SK-N-SH (cell line): ENCODE measurements around the gene SAMD8. TPM values are rescaled to one million over a fixed set of nuclear protein-coding genes. Genes with fewer than 3 reads are reported as not detected.
"Not testable (repeated sequence)": the region's sequence is repeated elsewhere in the genome, so short reads cannot be mapped to it uniquely, and the experiment has no call there.

ENCODE experiments used
- CTCF ChIA-PET: fragments of 300-600, 350-600 bp; formaldehyde crosslinking; extraction: SDS; loops from one replicate; lab custom pipeline; 2021; lab: Yijun Ruan, JAX
- POLR2A ChIA-PET: fragments of 350-600 bp; sonication (Branson Sonifier 250); formaldehyde crosslinking; extraction: SDS; loops from one replicate; lab custom pipeline; 2020; ENCODE audit warnings: antibody characterized with exemption, inconsistent platforms; lab: Yijun Ruan, JAX
- DNase-seq: peaks from one replicate; pipeline ENCODE4 v3.0.0; 2012
- H2AFZ ChIP-seq: fragments of 200-600 bp; sonication (generic); 2 replicates; pipeline ENCODE4 v1.8.1; 2016; ENCODE audit warnings: antibody characterized with exemption, mild to moderate bottlenecking, low read depth
- H3F3A ChIP-seq: fragments of 200-600 bp; sonication (generic); replicated peaks from 2 replicates; pipeline ENCODE3; 2016; ENCODE audit warnings: antibody characterized with exemption, mild to moderate bottlenecking; ENCODE audit not compliant: insufficient read depth
- H3K27ac ChIP-seq, 2 experiments: fragments of 200-500 bp in 1 of 2; fragments of 200-600 bp in 1 of 2; sonication (Bioruptor generic) in 1 of 2; sonication (generic), shearing (Covaris generic) in 1 of 2; 2 replicates each; pipeline versions ENCODE4 v1.5.1 to v1.6.1; 2014 to 2016; ENCODE audit warnings: low read depth in 2 of 2, inconsistent platforms in 1 of 2, low read length in 1 of 2, mild to moderate bottlenecking in 1 of 2, mixed read lengths in 1 of 2
- H3K27me3 ChIP-seq: fragments of 200-600 bp; sonication (generic), shearing (Covaris generic); 2 replicates; pipeline ENCODE4 v1.6.1; 2016; ENCODE audit warnings: mixed run types; ENCODE audit not compliant: insufficient read depth
- H3K36me3 ChIP-seq, 2 experiments: fragments of 200-500 bp in 1 of 2; fragments of 200-600 bp in 1 of 2; sonication (Bioruptor generic) in 1 of 2; sonication (generic) in 1 of 2; replicated peaks in 1 of 2; 2 replicates each; pipeline versions ENCODE3 to v1.5.1; 2014 to 2016; ENCODE audit warnings: low read length in 1 of 2, mild to moderate bottlenecking in 1 of 2; ENCODE audit not compliant: insufficient read depth in 2 of 2, control insufficient read depth in 1 of 2
- H3K4me1 ChIP-seq, 2 experiments: fragments of 200-500 bp in 1 of 2; fragments of 200-600 bp in 1 of 2; sonication (Bioruptor generic) in 1 of 2; sonication (generic), shearing (Covaris generic) in 1 of 2; 2 replicates each; pipeline versions ENCODE4 v1.5.1 to v1.6.1; 2014 to 2016; ENCODE audit warnings: low read depth in 1 of 2, low read length in 1 of 2, mixed run types in 1 of 2; ENCODE audit not compliant: insufficient read depth in 2 of 2, control insufficient read depth in 1 of 2
- H3K4me2 ChIP-seq: fragments of 200-600 bp; sonication (generic), shearing (Covaris generic); 2 replicates; pipeline ENCODE4 v1.6.1; 2017; ENCODE audit warnings: mixed run types
- H3K4me3 ChIP-seq, 2 experiments: fragments of 200-500 bp in 1 of 2; fragments of 200-600 bp in 1 of 2; sonication (Bioruptor generic) in 1 of 2; sonication (generic), shearing (Covaris generic) in 1 of 2; 2 replicates each; pipeline versions ENCODE4 v1.5.1 to v1.8.1; 2014 to 2016; ENCODE audit warnings: low read depth in 2 of 2, inconsistent platforms in 1 of 2, low read length in 1 of 2, mild to moderate bottlenecking in 1 of 2, mixed read lengths in 1 of 2, moderate library complexity in 1 of 2
- H3K79me2 ChIP-seq: fragments of 200-600 bp; sonication (generic); 2 replicates; pipeline ENCODE4 v1.8.1; 2017; ENCODE audit warnings: mild to moderate bottlenecking; ENCODE audit not compliant: insufficient read depth
- H3K9ac ChIP-seq: fragments of 200-600 bp; sonication (generic); 2 replicates; pipeline ENCODE4 v1.6.1; 2017; ENCODE audit warnings: mixed run types
- H3K9me2 ChIP-seq: fragments of 200-600 bp; sonication (generic); 2 replicates; pipeline ENCODE4 v1.6.1; 2017; ENCODE audit warnings: mixed run types
- H3K9me3 ChIP-seq: fragments of 200-600 bp; sonication (generic); 2 replicates; pipeline ENCODE4 v1.6.1; 2017; ENCODE audit warnings: mixed run types, mild to moderate bottlenecking, moderate library complexity
- H4K20me1 ChIP-seq: fragments of 200-600 bp; sonication (generic); 2 replicates; pipeline ENCODE4 v1.6.1; 2017; ENCODE audit warnings: mild to moderate bottlenecking, mixed run types; ENCODE audit not compliant: insufficient read depth
- NRF1 ChIP-seq: IDR thresholded peaks from 2 replicates; pipeline ENCODE4 v1.6.1; 2012; ENCODE audit warnings: low read depth, mild to moderate bottlenecking, low read length
- POLR2AphosphoS5 ChIP-seq: IDR thresholded peaks from 2 replicates; pipeline ENCODE4 v1.6.1; 2012; ENCODE audit warnings: low read depth, low read length
- RAD21 ChIP-seq: IDR thresholded peaks from 2 replicates; pipeline ENCODE4 v1.6.1; 2012; ENCODE audit warnings: mild to moderate bottlenecking, low read length
- RXRA ChIP-seq: IDR thresholded peaks from 2 replicates; pipeline ENCODE4 v1.4.0; 2012; ENCODE audit warnings: low read depth, mild to moderate bottlenecking, borderline replicate concordance
- TAF1 ChIP-seq: IDR thresholded peaks from 2 replicates; pipeline ENCODE4 v1.6.1; 2012; ENCODE audit warnings: low read depth, mild to moderate bottlenecking, low read length, moderate library complexity, borderline replicate concordance
- WGBS: methylation state at CpG from one replicate; pipeline ENCODE4 v1.1.6; 2017; ENCODE audit warnings: low lambda C conversion rate; 5-methylcytosine and 5-hydroxymethylcytosine counted together
- polyA plus RNA-seq, 3 experiments: library from polyadenylated mRNA; depleted of rRNA; stranded (reverse); fragments of >200 nt; gene quantifications; 2 replicates each; pipeline ENCODE4 v1.2.3, GENCODE V29; 2012
- TF ChIP-seq, protein P1 (sequence below): fragments of 200-600 bp; sonication (generic); IDR thresholded peaks from 2 replicates; pipeline ENCODE4 v1.6.1; 2017; ENCODE audit warnings: antibody characterized with exemption, mild to moderate bottlenecking, moderate library complexity
- TF ChIP-seq, protein P2 (sequence below): fragments of 150-350 bp; IDR thresholded peaks from 2 replicates; pipeline ENCODE4 v1.6.1; 2017; ENCODE audit warnings: antibody characterized with exemption, low read length, low read depth, borderline replicate concordance
- TF ChIP-seq, protein P3 (sequence below): IDR thresholded peaks from 2 replicates; pipeline ENCODE4 v1.6.1; 2012; ENCODE audit warnings: mild to moderate bottlenecking, low read depth, low read length, moderate library complexity

SAMD8 gene
- polyA plus RNA-seq, 1 of the 3 experiments (the other 2 are of a cell fraction): 9.7 TPM

DNA sequence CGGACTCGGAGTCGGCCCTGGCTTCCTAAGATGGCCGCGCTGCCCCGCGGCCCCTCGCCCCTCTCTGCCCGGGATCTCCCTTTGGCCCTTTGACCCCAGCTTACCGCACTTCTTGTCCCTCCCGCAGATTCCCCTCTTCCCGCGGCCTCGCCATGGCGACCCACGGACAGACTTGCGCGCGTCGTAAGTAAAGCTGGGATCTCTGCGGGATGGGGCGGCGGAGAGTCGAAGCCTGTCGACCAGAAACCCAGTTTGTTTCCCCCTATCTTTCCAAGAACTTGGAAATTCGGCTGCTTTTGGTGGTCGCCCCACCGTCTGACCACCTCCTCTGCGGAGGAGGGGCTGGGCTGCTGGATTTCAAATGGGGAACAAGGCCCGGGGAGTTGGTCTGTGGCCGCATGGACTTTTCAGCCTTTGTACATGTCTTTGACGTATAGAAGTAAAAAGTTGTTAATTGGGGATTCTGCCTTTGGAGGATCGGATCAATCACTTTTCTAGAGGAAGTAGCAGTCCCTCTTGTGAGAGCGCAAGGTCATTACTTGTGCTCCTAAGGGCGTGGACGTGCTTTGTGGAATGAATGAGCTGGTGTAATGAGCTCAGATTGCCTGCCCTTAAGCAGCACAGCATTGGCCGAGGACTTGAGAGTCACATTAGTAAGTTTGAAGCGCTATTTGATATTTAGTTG lies 99.7 kb downstream of the SAMD8 start (continued):
- TF ChIP-seq, protein P1, sequence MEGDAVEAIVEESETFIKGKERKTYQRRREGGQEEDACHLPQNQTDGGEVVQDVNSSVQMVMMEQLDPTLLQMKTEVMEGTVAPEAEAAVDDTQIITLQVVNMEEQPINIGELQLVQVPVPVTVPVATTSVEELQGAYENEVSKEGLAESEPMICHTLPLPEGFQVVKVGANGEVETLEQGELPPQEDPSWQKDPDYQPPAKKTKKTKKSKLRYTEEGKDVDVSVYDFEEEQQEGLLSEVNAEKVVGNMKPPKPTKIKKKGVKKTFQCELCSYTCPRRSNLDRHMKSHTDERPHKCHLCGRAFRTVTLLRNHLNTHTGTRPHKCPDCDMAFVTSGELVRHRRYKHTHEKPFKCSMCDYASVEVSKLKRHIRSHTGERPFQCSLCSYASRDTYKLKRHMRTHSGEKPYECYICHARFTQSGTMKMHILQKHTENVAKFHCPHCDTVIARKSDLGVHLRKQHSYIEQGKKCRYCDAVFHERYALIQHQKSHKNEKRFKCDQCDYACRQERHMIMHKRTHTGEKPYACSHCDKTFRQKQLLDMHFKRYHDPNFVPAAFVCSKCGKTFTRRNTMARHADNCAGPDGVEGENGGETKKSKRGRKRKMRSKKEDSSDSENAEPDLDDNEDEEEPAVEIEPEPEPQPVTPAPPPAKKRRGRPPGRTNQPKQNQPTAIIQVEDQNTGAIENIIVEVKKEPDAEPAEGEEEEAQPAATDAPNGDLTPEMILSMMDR: no peak
- TF ChIP-seq POLR2AphosphoS5: 0 out of 2 replicates have a peak, but pooled peaks have one; percentile 11
- TF ChIP-seq TAF1: no peak; the same call in 1 of the 2 replicates
- no peak for TF ChIP-seq NRF1

- no peaks in the 10 kb centered on the region for H3K27me3 ChIP-seq
- CTCF ChIA-PET: interaction anchor here (1.1 to 4.3 kb wide), 5 partner anchors 13 to 24 kb away, joined by 3 to 36 read pairs (median 8); partner anchors contain the start of gene COMTD1
- no peaks in the 10 kb centered on the region for H3K9me2 ChIP-seq
- no peak for TF ChIP-seq RXRA
- TF ChIP-seq, all 33 proteins: peak for 0
- Histone ChIP-seq H3F3A (peaks cover 16% of the 10 kb centered on the region), H4K20me1 (peaks cover 36% of the 10 kb centered on the region), H3K9me3 (no peaks in the 10 kb centered on the region), H3K27ac (0 out of 4 replicates have a peak overlapping the region, but pooled peaks of 1 of the 2 experiments have one; percentile 96), H2AFZ (no peak overlapping the region), H3K36me3 (peaks cover 21 to 55% of the 10 kb centered on the region in 2 experiments), H3K79me2 (peaks cover 67% of the 10 kb centered on the region), H3K4me2 (peak overlapping the region; percentile 84), H3K4me1 (peaks cover 13 to 15% of the 10 kb centered on the region in 2 experiments; a peak in 3 of 4 replicates), H3K9ac (peak overlapping the region; percentile 100), H3K4me3 (peak overlapping the region; percentile 84 to 93; a peak in 3 of 4 replicates)
- POLR2A ChIA-PET: interaction anchor here (3.0 kb wide), 1 partner anchor 14 kb away, joined by 15 read pairs; no protein-coding TSS in a partner anchor
- DNase-seq: no peak
- WGBS: 76% methylated on average over 6 of the region's 6 CpGs
These were observed 100.9 kb downstream of the SAMD8 start for GRCh38 chr10:75212343-75212742.

DNA sequence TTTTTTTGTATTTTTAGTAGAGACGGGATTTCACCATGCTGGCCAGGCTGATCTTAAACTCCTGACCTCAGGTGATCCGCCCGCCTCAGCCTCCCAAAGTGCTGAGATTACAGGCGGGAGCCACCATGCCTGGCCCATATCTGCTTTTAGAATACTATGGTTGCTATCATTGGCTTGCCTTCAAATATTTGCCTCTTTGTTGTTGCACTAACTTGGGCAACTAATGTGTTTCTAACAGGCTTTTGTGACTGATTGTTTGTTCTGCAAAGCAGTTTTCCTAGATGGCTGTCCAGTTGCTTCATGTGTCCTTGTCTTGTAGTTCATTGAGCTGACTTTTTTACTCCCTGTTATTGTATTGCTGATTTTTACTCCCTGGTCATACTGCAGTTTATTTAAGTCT lies 108.8 kb downstream of the SAMD8 start:
- no peak for TF ChIP-seq RAD21
- TF ChIP-seq, protein P2, sequence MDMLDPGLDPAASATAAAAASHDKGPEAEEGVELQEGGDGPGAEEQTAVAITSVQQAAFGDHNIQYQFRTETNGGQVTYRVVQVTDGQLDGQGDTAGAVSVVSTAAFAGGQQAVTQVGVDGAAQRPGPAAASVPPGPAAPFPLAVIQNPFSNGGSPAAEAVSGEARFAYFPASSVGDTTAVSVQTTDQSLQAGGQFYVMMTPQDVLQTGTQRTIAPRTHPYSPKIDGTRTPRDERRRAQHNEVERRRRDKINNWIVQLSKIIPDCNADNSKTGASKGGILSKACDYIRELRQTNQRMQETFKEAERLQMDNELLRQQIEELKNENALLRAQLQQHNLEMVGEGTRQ: no peak
- TF ChIP-seq, protein P3, sequence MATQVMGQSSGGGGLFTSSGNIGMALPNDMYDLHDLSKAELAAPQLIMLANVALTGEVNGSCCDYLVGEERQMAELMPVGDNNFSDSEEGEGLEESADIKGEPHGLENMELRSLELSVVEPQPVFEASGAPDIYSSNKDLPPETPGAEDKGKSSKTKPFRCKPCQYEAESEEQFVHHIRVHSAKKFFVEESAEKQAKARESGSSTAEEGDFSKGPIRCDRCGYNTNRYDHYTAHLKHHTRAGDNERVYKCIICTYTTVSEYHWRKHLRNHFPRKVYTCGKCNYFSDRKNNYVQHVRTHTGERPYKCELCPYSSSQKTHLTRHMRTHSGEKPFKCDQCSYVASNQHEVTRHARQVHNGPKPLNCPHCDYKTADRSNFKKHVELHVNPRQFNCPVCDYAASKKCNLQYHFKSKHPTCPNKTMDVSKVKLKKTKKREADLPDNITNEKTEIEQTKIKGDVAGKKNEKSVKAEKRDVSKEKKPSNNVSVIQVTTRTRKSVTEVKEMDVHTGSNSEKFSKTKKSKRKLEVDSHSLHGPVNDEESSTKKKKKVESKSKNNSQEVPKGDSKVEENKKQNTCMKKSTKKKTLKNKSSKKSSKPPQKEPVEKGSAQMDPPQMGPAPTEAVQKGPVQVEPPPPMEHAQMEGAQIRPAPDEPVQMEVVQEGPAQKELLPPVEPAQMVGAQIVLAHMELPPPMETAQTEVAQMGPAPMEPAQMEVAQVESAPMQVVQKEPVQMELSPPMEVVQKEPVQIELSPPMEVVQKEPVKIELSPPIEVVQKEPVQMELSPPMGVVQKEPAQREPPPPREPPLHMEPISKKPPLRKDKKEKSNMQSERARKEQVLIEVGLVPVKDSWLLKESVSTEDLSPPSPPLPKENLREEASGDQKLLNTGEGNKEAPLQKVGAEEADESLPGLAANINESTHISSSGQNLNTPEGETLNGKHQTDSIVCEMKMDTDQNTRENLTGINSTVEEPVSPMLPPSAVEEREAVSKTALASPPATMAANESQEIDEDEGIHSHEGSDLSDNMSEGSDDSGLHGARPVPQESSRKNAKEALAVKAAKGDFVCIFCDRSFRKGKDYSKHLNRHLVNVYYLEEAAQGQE: no peak
- Histone ChIP-seq H3K9me2 (no peaks in the 10 kb centered on the region), H3K4me1 (peaks cover 2 to 13% of the 10 kb centered on the region in 2 experiments; a peak in 3 of 4 replicates), H3K9ac (no peak overlapping the region), H2AFZ (no peak overlapping the region), H3K27me3 (no peaks in the 10 kb centered on the region), H3K79me2 (peaks cover 98% of the 10 kb centered on the region), H3K4me2 (no peak overlapping the region), H3K9me3 (no peaks in the 10 kb centered on the region), H3K36me3 (peaks cover 65 to 82% of the 10 kb centered on the region in 2 experiments), H3K4me3 (no peak overlapping the region), H3K27ac (no peak overlapping the region), H4K20me1 (peaks cover 63% of the 10 kb centered on the region), H3F3A (peaks cover 29% of the 10 kb centered on the region)
- ChIA-PET POLR2A (no interaction called here), CTCF (interaction anchor here (5.4 kb wide), 1 partner anchor 11 kb away, joined by 19 read pairs; no protein-coding TSS in a partner anchor)
- DNase-seq: no peak
- WGBS: 92% methylated on average over 4 of the region's 4 CpGs

DNA sequence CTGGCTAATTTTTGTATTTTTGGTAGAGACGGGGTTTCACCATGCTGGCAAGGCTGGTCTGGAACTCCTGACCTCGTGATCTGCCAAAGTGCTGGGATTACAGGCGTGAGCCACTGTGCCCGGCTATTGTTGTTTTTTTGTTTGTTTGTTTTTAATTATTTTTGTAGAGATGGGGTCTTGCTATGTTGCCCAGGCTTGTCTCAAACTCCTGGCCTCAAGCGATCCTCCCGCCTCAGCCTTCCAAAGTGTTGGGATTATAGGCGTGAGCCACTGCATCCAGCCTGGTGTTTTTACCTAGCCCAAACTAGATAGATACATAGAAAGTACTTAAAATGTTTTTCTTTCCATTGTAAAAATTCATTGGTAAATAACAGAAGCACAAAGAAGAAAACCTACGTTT lies 110.0 kb downstream of the SAMD8 start:
- CTCF ChIA-PET: interaction anchor here (1.9 to 7.1 kb wide), 4 partner anchors 9 to 977 kb away, joined by 6 to 36 read pairs (median 13); partner anchors contain the start of gene COMTD1
- peaks cover 4 to 22% of the 10 kb centered on the region in 2 experiments; a peak in 3 of 4 replicates for H3K4me1 ChIP-seq
- H3K9me3 ChIP-seq: not testable (repeated sequence)

More for the DNA sequence above, 110.0 kb downstream of the SAMD8 start:
- H3K9ac ChIP-seq, H3K9me2 ChIP-seq, H2AFZ ChIP-seq, H3K27me3 ChIP-seq, H3K4me3 ChIP-seq, DNase-seq, H3K27ac ChIP-seq, POLR2A ChIA-PET, H3K4me2 ChIP-seq: not testable (repeated sequence)
- 95% methylated on average over 8 of the region's 8 CpGs for WGBS
- Histone ChIP-seq H3F3A (peaks cover 41% of the 10 kb centered on the region), H3K79me2 (peaks cover 96% of the 10 kb centered on the region), H4K20me1 (peaks cover 66% of the 10 kb centered on the region), H3K36me3 (peaks cover 64 to 74% of the 10 kb centered on the region in 2 experiments)
